GM03348 (cell line): Measurements from ENCODE around the gene JAK3.
A peak's percentile ranks its signal among the peaks of the same experiment; 100 is the strongest.

Experiments used
- DNase-seq: peaks from one replicate; pipeline ENCODE4 v3.0.0; 2012; ENCODE audit warnings: low spot score

Gene JAK3

DNA sequence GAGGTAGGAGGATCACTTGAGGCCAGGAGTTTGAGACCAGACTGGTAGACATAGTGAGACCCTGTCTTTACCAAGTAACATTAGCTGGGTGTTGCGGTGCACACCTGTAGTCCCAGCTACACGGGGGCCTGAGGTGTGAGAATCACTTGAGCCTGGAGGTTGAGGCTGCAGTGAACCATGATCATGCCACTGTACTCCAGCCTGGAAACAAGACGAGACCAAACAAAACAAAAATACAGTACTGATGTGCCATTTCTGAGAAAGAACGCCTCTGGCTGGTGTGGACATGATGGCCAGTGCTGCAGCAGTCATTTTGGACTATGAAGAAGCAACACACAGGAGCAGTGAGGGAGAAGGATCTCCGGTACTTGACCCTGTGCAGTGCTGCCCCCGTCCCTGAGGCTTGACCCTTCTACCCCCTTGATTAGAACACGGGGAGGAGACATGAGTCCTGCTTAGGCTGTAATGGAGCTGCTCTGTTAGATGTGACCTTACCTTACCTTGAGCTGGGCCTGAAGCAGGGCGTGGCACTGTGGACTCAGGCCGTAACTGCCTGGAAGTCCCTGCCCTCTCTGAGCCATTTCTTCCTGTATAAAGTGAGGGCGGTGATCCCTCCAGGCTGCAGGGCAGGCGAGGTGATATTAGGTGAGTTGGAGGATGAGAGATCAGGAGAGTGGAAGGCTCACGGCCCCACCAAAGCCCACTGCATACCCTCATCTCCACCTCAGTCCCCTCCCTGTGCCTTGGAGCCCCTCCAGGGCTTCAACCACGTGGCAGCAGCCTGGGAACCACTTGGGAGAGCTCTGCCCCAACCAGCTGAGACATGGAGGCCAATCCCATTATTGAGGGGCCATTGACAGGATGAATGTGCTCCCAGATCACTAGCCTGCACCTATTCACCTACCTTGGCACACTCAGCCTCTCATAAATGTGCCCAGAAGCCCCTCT lies 17.9 kb upstream of the JAK3 start:
- DNase-seq, result no peak

GRCh38 chr19:17863520-17864182 lies 15.9 kb upstream of the JAK3 start:
- DNase-seq, result no peak

DNA sequence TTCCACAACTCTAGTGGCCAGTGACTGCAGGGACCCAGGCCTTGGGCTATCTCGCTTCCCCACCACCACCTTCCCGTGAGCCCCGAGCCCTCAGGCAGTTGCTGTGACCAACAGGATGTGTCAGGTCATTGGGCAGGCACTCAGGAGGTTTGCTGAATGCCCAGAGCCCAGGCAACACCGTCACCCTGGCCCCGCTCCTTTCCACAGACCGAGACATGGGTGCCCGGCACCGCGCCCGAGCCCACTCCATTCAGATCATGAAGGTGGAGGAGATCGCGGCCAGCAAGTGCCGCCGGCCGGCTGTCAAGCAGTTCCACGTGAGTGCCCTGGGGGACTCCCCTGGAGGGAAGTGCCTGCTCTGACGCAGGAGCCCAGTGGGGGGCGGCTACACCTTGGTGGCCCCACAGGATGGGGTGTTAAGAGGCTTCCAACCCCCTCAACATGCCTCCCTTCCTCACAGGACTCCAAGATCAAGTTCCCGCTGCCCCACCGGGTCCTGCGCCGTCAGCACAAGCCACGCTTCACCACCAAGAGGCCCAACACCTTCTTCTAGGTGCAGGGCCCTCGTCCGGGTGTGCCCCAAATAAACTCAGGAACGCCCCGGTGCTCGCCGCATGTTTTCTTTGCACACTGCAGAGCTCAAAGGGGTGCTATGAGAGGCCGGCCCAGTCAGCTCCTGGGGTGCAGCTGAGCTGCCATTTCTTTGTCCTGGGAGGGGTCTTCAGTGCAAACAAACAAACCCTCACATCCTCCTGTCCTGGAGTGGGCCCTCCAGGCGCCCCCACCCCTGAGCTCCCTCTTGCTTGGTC lies 15.1 kb upstream of the JAK3 start:
- no peak for DNase-seq

DNA sequence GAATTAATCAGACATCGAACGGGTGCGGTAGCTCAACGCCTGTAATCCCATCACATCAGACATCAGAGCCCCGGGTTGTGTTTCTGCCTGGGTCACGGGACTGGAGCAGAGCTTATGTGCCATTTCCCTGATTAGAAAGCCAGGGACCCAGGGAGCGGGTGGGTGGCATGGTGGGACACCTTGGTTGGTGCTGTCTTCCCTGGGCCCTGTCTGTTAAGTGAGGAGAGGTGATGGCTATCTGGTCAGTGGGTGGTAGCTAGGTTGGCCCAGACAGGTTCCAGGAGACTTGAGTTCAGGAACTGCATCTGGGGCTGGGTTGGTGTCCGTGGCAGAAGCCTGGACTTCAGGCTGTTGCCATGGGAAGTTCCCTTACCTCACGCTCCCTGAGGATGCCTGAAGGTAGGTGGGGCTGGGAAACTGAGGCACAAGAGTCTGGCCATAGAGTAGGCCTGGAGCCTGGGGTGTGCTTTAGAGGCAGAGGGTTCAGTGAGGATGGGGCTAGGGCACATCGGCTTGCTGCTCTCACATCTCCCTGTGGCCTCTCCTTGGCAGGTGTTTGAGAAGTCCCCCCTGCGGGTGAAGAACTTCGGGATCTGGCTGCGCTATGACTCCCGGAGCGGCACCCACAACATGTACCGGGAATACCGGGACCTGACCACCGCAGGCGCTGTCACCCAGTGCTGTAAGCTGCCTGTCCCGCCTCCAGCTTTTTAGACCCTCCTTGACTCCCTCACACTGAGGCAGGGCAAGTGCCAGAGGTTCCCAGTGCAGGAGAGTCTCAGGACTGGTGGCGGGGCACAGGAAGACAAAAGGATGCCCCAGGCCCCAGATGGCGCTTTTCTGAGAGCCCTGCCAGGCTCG lies 14.0 kb upstream of the JAK3 start:
- DNase-seq, result no peak

GRCh38 chr19:17860993-17861360 lies 13.2 kb upstream of the JAK3 start:
- no peak for DNase-seq

- no peak for DNase-seq
These were observed 12.7 kb upstream of the JAK3 start for GRCh38 chr19:17860331-17860992.

DNA sequence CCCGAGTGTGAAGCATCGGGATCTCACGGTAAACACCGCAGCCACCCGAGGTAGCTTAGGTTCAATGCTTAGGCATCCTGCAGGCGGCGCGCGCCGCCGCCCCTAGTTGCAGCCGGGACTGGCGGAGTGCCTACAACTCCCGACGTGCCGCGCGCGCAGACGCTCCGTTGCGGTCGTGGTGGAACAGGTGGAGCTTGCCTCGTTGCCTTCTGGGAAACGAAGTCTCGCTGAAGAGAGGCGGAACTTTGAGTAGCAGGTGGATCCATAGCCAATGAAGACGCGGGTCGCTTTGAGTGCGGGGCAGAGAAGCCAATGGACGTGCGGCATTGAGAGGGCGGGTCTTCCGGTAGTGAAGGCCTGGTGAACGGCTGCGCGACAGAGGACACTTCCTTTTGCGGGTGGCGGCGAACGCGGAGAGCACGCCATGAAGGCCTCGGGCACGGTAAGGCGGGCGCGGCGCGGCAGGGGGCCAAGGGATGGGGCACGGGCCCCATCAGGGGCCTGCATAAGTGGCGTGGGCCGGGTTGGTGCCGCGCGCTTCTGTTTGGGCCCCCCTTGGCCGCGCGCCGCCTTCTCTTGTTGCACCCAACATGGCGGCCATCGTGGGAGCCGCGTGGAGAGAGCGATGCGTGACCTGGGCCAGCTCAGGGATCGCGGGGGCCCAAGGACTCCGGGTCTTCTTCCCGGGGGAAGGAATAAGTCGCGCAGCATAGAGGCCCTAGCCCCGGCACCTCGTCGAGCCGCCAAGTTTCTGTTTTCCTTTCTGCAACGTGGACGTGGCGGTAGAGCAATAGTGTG lies 11.9 kb upstream of the JAK3 start, which contains the start of gene RPL18A:
RPL18A (plus strand) TSS at position 378 of the 798 bp plus-strand sequence; CDS start at position 425, 47 bp downstream.
- peak; percentile 99 for DNase-seq

DNA sequence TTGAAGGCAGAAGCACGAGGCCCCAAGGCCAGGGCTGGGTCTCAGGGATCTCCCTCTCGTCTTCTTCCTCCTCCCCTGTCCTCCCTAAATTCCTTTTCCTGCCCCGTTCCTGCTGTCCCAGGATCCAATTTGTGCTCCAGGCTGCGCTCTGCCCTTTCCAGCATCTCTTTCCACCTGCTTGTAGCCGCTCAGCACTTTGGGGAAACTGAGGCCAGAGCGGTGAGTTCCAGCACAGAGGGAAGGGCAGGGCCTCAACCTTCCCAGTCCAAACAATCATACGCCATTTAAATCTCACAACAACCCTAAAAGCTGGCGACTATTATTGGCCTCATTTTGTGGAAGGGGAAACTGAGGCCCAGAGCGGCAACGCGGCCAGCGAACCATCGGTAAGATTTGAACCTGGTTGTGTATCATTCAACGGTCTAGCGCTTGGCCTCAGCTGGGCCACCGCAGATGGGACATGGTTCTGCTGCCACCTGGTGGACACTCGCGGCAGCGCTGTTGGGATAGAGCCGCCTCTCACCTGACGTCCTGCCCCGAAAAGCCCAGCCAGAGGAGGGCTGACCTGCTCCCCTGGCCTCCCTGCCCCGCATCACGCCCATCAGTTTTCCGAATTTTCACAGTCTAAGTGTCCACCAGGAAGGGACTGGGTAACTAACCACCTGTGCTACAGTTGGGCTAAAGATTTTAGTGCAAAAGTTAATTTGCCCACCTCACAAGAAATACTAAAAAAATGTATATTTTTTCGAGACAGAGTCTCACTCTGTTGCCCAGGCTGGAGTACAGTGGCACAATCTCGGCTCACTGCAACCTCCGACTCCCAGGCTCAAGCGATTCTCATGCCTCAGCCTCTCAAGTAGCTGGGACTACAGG lies 7.7 kb upstream of the JAK3 start:
- DNase-seq, result peak; percentile 90

DNA sequence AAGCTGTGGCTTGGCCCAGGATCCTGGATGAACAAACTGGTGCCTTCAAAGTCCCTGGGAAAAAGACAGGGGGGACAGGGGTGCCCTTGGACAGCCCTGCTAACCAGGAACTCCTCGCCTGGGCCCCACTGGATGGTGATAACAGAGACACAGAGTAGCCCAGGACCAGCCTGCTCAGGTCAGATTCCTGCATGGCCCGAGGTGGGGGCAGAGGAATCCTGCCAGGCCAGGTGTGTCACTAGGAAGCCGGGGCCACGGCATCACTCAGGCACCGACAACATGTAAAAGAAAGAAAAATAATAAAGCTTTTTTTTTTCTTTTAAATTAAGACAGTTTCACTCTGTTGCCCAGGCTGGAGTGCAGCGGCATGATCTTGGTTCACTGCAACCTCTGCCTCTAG lies 6.3 kb upstream of the JAK3 start:
- DNase-seq, result no peak

DNA sequence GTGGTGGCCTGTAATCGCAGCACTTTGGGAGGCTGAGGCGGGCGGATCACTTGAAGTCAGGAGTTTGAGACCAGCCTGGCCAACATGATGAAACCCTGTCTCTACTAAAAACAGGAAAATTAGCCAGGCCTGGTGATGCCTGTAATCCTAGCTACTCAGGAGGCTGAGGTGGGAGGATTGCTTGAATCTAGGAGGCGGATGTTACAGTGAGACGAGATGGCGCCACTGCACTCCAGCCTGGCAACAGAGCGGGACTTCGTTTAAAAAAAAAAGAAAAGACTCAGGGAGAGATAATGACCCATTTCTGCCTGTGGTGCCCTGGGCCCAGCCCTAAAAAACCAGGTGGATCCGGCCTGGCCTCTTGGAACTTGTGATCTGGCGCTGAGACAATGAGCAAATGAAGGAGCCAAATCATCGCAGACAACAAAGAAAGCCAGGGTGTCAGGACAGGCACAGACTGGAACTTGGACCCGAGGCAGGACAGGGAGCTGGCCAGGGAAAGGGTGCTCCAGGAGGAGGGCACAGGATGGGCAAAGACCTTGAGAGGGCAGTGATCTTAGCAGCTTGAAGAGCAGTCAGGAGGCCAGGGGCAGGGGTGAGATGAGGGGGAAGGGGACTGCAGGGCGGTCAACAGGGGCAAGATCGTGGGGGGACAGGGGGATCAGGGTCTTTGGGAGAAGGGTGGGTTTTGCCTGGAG lies 962 bp upstream of the JAK3 start:
- no peak for DNase-seq

DNA sequence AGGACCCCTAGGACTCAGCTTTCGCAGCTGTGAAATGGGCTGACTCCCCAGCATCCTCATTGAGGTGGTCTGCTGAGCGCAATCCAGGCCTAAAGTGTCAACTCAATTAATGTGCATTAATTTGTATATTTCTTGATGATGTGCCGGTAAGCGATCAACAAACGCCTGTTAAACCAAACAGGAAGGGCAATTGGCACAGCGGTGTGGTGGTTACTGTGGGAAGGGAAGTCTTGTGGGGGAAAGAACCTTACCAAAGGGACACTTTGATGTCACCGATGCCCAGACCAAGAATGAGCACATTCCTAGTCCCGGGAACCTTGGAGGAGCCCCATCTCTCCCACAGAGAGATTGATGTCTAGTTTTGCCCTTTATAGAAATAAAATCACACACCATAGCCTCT lies 1.6 kb downstream of the JAK3 start:
- DNase-seq, result no peak

DNA sequence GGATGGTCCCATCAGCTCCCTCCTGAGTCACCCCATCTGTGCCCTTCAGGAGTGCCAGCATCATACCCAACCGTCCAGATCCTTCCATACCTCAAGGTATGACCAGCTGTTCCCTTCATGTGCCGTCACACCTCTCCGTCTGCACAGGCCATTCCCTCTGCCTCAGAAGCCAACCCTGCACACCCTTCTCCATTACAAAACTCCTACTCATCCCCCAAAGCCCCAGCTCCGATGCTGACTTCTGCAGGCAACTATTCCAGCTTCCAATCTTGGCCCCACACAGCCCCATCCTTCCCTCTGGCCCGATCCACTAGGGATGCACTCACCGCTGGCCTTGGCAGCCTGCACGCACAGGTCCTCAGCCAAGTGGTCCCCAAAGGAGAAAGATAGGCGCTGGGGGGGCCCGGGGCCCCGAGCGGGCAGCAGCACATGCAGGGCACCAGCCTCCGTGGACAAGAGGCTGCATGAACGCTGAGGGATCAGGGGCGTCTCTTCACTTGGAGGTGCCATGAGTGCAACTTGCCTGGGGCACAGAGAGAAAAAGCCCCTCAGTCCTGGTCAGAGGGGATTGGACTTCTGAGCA lies 3.8 kb downstream of the JAK3 start:
- DNase-seq, result no peak

GRCh38 chr19:17843292-17843827 lies 4.4 kb downstream of the JAK3 start:
- DNase-seq, result no peak

- no peak for DNase-seq
These were observed 5.0 kb downstream of the JAK3 start for GRCh38 chr19:17842663-17843291.

DNA sequence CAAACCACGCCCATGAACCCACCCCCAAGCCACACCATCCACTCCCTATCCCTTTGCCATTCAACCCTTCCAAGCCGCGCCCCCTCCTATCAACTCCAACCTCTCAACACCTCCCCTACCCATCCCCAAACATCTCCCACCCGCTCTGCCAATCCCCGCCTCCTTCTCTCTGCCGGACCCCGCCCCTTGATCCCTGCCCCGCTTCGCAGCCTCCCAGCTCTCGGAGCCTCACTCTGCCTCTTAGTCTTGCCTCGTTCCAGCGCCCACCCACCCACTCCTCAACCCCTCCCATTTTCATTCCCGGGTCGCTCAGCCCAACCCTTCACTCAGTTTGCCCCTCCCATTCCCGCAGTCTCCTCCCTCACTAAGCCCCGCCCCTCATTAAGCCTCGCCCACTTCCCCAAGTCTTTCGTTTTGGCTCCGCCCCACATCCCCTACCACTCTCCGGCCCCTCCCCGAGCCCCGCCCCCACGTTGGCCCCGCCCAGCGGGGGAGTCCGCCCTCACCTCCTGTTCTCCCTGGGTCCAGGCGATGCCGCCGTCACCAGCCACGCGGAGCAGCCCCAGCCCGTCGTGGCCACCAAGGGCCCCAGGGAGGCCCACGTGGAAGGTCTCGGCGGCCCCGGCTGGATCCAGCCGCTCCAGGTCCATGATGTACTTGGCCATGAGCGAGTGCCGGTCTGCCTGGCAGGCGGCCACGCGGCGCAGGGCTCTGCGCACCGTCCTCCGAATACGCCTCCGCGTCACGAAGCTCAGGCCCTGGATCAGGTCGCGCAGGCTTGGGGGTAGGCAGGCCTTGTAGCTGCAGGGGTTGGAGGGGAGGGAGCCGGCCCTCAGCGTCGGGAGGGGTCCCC lies 5.7 kb downstream of the JAK3 start:
- peak; percentile 87 for DNase-seq

GRCh38 chr19:17841371-17841809 lies 6.4 kb downstream of the JAK3 start:
- no peak for DNase-seq
